Loucy (cell line): Measurements from ENCODE around the gene SASH1.

Experiments used
- H2AFZ ChIP-seq: fragments of 200-600 bp; sonication (generic); 2 replicates; pipeline ENCODE4 v1.6.0; 2016; ENCODE audit warnings: antibody characterized with exemption, mild to moderate bottlenecking, low read length, moderate library complexity
- H3F3A ChIP-seq: fragments of 200-600 bp; 2 replicates; pipeline ENCODE4 v1.6.0; 2016; ENCODE audit warnings: antibody characterized with exemption, low read depth, mild to moderate bottlenecking
- H3K27me3 ChIP-seq: fragments of 200-600 bp; sonication (generic); 2 replicates; pipeline ENCODE4 v1.6.1; 2014; ENCODE audit warnings: low read length, mild to moderate bottlenecking; ENCODE audit not compliant: insufficient read depth, poor library complexity, severe bottlenecking
- H3K36me3 ChIP-seq: fragments of 200-600 bp; sonication (generic); 2 replicates; pipeline ENCODE4 v1.6.1; 2016; ENCODE audit warnings: low read length; ENCODE audit not compliant: insufficient read depth
- H3K4me1 ChIP-seq: fragments of 200-600 bp; sonication (generic); 2 replicates; pipeline ENCODE4 v1.5.1; 2014; ENCODE audit warnings: low read length, mild to moderate bottlenecking; ENCODE audit not compliant: insufficient read depth, poor library complexity, severe bottlenecking
- H3K4me2 ChIP-seq: fragments of 200-600 bp; sonication (generic); 2 replicates; pipeline ENCODE4 v1.6.0; 2014; ENCODE audit warnings: antibody characterized with exemption, low read length, low read depth, mild to moderate bottlenecking; ENCODE audit not compliant: poor library complexity, severe bottlenecking
- H3K4me3 ChIP-seq: fragments of 200-600 bp; sonication (generic); 2 replicates; pipeline ENCODE4 v1.5.1; 2014; ENCODE audit warnings: low read length, mild to moderate bottlenecking, mixed read lengths; ENCODE audit not compliant: poor library complexity, severe bottlenecking
- H3K79me2 ChIP-seq: fragments of 200-600 bp; sonication (generic); 2 replicates; pipeline ENCODE4 v1.6.1; 2014; ENCODE audit warnings: low read length; ENCODE audit not compliant: insufficient read depth
- H3K9ac ChIP-seq: fragments of 200-600 bp; sonication (generic); 2 replicates; pipeline ENCODE4 v1.6.0; 2014; ENCODE audit warnings: mild to moderate bottlenecking, low read depth, low read length, moderate library complexity; ENCODE audit not compliant: poor library complexity, severe bottlenecking
- H3K9me2 ChIP-seq: fragments of 200-600 bp; sonication (generic); replicated peaks from 2 replicates; pipeline ENCODE4 v1.6.1; 2016; ENCODE audit warnings: low read depth, low read length, mixed read lengths
- H3K9me3 ChIP-seq: fragments of 200-600 bp; sonication (generic); 2 replicates; pipeline ENCODE4 v1.6.1; 2014; ENCODE audit warnings: mild to moderate bottlenecking, antibody characterized with exemption, low read length, low read depth; ENCODE audit not compliant: insufficient read depth
- H4K20me1 ChIP-seq: fragments of 200-600 bp; sonication (generic); 2 replicates; pipeline ENCODE4 v1.6.0; 2014; ENCODE audit warnings: antibody characterized with exemption, low read length, mild to moderate bottlenecking; ENCODE audit not compliant: insufficient read depth, poor library complexity, severe bottlenecking
- EZH2phosphoT487 ChIP-seq: fragments of 200-600 bp; IDR thresholded peaks from 2 replicates; pipeline ENCODE4 v1.6.1; 2018; ENCODE audit warnings: antibody characterized with exemption, mild to moderate bottlenecking, moderate library complexity, borderline replicate concordance
- TF ChIP-seq, protein P1 (sequence below): fragments of 200-600 bp; sonication (generic); conservative IDR thresholded peaks from 2 replicates; pipeline ENCODE4 v1.5.1; 2014; ENCODE audit warnings: mild to moderate bottlenecking, antibody characterized with exemption, low read length

The SASH1 gene

DNA sequence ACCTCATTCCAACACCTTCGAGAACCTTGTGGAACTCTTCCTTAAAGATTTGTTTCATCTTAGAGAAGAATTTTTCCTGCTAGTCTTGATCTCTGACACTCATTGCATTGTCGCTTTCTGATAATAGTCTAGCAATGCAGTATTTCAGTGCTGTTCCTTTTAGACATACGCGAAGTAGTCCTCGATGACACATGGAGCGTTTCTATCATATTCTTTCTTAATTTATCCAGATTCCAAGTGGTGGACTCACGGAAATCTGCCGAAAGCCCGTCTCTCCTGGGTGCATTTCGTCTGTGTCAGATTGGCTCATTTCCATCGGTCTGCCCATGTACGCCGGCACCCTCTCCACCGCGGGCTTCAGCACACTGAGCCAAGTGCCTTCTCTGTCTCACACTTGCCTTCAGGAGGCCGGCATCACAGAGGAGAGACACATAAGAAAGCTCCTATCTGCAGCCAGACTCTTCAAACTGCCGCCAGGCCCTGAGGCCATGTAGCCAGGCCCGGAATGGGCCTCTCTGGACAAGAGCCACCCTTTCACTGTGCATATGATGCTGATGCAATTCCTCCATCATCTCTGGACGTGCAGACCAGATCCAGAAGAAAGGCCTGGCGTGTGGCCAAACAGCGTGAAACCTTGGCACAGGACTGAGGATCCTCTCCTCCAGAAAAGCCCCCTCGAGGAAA lies 205.6 kb downstream of the SASH1 start:
- H3K79me2 ChIP-seq, result no peaks in the 10 kb centered on the region
- no peaks in the 10 kb centered on the region for H3K9me2 ChIP-seq
- no peak overlapping the region for H2AFZ ChIP-seq
- no peaks in the 10 kb centered on the region for H3K27me3 ChIP-seq
- no peak overlapping the region for H3K4me2 ChIP-seq
- no peaks in the 10 kb centered on the region for H3K36me3 ChIP-seq
- H3K4me3 ChIP-seq, result no peak overlapping the region
- H3F3A ChIP-seq, result peaks cover 4% of the 10 kb centered on the region; the same call in 1 of the 2 replicates
- H3K4me1 ChIP-seq, result peaks cover 6% of the 10 kb centered on the region
- no peaks in the 10 kb centered on the region for H3K9me3 ChIP-seq
- TF ChIP-seq, protein P1, sequence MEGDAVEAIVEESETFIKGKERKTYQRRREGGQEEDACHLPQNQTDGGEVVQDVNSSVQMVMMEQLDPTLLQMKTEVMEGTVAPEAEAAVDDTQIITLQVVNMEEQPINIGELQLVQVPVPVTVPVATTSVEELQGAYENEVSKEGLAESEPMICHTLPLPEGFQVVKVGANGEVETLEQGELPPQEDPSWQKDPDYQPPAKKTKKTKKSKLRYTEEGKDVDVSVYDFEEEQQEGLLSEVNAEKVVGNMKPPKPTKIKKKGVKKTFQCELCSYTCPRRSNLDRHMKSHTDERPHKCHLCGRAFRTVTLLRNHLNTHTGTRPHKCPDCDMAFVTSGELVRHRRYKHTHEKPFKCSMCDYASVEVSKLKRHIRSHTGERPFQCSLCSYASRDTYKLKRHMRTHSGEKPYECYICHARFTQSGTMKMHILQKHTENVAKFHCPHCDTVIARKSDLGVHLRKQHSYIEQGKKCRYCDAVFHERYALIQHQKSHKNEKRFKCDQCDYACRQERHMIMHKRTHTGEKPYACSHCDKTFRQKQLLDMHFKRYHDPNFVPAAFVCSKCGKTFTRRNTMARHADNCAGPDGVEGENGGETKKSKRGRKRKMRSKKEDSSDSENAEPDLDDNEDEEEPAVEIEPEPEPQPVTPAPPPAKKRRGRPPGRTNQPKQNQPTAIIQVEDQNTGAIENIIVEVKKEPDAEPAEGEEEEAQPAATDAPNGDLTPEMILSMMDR, result no peak
- no peak for TF ChIP-seq EZH2phosphoT487
- no peaks in the 10 kb centered on the region for H4K20me1 ChIP-seq
- H3K9ac ChIP-seq, result no peak overlapping the region

DNA sequence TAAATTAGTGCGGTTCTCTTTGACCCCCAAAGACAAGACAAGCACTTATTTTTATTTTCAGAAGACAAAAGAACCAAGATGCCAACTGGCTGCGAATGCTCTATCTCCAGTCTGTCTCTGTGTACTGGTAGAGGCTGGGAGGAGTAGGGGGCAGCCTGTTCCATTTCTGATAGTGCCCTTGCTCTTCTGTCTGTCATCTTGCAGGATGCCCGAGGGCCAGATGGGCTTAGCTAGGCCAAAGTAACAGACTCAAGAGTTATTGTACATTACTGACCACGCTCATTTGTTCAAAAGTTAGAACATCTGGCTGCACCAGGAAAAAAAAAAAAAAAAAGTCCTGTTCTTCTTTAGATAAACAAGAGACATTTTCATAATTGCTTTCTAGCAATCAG lies 206.1 kb downstream of the SASH1 start:
- H3K9me2 ChIP-seq, result no peaks in the 10 kb centered on the region
- peaks cover 6% of the 10 kb centered on the region for H3K4me1 ChIP-seq
- H3K9me3 ChIP-seq, result no peaks in the 10 kb centered on the region
- H2AFZ ChIP-seq, result no peak overlapping the region
- no peak overlapping the region for H3K4me2 ChIP-seq
- no peak overlapping the region for H3K9ac ChIP-seq
- H3K79me2 ChIP-seq, result no peaks in the 10 kb centered on the region
- H4K20me1 ChIP-seq, result no peaks in the 10 kb centered on the region
- H3F3A ChIP-seq, result peaks cover 4% of the 10 kb centered on the region; the same call in 1 of the 2 replicates
- TF ChIP-seq, protein P1, result no peak
- no peak for TF ChIP-seq EZH2phosphoT487
- no peaks in the 10 kb centered on the region for H3K36me3 ChIP-seq
- no peaks in the 10 kb centered on the region for H3K27me3 ChIP-seq
- no peak overlapping the region for H3K4me3 ChIP-seq

DNA sequence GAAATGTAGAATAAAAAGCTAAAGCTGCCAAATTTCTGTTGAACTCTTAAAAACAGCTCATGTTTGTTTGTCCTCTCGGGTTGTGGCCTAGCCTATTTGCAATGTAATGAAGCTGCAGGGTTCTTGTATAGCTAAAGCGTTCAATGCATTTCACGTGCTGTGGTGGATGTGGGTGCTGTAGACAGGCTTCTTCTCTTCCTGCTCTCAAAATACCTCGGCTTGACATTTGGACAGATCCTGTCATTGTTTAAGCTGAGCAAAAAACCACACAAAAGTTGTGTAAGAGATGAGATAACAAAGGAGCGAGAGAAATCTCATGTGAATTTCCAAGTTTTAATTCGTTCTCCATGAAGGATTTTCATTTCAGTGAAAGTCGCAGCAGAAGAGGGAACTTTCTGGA lies 207.9 kb downstream of the SASH1 start:
- no peak overlapping the region for H3K4me2 ChIP-seq
- H3F3A ChIP-seq, result peaks cover 4% of the 10 kb centered on the region; the same call in 1 of the 2 replicates
- no peak for TF ChIP-seq EZH2phosphoT487
- TF ChIP-seq, protein P1, result no peak
- H3K79me2 ChIP-seq, result no peaks in the 10 kb centered on the region
- no peaks in the 10 kb centered on the region for H4K20me1 ChIP-seq
- H3K4me3 ChIP-seq, result no peak overlapping the region
- H3K9me2 ChIP-seq, result no peaks in the 10 kb centered on the region
- H3K36me3 ChIP-seq, result no peaks in the 10 kb centered on the region
- no peaks in the 10 kb centered on the region for H3K9me3 ChIP-seq
- no peaks in the 10 kb centered on the region for H3K27me3 ChIP-seq
- no peak overlapping the region for H2AFZ ChIP-seq
- no peak overlapping the region for H3K9ac ChIP-seq
- peaks cover 6% of the 10 kb centered on the region for H3K4me1 ChIP-seq
